ENCODE results near the gene APH1A.
"Not testable (repeated sequence)": the region's sequence is repeated elsewhere in the genome, so short reads cannot be mapped to it uniquely, and the experiment has no call there.

APH1A gene

DNA sequence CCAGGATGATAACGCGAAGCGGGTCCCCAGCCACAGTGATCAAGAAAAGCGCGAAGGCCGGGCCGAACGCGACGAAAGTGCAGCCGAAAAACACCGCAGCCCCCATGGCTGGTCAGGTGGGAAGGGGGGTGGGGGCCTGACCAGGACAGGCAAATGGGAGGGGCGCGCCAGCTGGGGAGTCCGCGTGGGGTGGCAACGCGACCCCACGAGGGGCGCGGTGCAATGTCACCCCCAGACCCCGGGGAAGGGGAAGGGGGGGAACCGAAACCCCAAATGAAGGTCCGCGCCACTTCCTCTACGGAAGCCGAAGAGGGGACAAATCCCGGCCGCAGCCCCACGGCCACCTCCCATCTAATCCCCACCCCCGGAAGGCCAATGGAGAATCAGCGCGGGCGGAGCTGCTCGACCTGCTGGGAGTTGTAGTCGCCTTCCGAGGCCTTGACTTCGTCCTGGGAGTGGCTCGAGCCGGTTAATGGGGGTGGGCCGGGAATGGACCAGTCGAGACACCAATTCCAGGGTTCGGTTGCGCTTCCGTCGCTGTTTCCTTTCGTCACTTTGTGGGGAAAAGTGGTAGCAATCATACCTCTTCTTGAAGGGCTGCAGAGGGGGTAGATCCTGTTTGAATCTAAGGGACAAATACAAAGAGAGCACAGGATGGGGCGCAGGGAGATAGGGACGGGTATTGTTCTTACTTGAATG is at the start of gene APH1A:
APH1A (minus strand) TSS at position 312 of the 699 bp plus-strand sequence; CDS start at position 106, 206 bp downstream.
- TF ChIP-seq, protein P1, sequence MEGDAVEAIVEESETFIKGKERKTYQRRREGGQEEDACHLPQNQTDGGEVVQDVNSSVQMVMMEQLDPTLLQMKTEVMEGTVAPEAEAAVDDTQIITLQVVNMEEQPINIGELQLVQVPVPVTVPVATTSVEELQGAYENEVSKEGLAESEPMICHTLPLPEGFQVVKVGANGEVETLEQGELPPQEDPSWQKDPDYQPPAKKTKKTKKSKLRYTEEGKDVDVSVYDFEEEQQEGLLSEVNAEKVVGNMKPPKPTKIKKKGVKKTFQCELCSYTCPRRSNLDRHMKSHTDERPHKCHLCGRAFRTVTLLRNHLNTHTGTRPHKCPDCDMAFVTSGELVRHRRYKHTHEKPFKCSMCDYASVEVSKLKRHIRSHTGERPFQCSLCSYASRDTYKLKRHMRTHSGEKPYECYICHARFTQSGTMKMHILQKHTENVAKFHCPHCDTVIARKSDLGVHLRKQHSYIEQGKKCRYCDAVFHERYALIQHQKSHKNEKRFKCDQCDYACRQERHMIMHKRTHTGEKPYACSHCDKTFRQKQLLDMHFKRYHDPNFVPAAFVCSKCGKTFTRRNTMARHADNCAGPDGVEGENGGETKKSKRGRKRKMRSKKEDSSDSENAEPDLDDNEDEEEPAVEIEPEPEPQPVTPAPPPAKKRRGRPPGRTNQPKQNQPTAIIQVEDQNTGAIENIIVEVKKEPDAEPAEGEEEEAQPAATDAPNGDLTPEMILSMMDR (IDR thresholded peaks at IDR 0.05; ENCODE audit: insufficient read depth, low read depth, low read length, missing control alignments), result no peak
- peak; percentile 98 for DNase-seq (ENCODE audit: low read depth)

DNA sequence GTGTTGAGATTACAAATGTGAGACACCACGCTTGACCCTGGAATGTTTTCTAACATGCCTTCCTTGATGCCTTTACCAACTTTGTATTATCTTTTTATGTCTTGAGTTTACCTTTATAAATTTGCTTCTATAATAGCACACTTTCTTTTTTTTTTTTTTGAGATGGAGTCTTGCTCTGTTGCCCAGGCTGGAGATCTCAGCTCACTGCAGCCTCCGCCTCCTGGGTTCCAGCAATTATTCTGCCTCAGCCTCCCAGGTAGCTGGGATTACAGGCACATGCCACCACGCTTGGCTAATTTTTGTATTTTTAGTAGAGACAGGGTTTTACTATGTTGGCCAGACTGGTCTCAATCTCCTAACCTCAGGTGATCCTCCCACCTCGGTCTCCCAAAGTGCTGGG is 45.9 kb upstream of the APH1A start:
- H3K4me3 ChIP-seq (ENCODE audit: low read depth, low read length); DNase-seq (ENCODE audit: low read depth): not testable (repeated sequence)

More for the DNA sequence above, at the start of gene APH1A:
- H3K4me3 ChIP-seq (ENCODE audit: low read depth, low read length), result peak within 1 kb of the TSS; percentile 95

DNA sequence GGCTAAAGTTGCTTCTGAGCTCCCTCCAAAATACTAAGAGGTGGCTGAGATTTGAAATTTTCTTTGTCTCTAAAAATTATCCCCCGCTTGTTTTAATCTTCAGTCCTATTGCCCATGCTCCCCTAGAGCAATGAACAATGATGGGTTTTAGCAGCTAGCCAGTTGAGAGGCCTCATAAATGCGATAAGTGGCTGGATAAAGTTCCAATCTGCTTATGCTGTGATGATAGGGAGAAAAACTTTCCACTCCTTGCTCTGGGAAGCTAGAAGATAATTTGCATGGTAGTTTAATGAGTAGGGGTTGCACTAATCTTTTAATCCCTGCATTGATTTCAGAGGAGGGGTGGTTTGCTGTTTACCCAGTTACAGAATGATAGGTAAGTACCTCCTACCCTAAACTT is 42.9 kb upstream of the APH1A start:
- no peak for DNase-seq (ENCODE audit: low read depth)
- H3K4me3 ChIP-seq (ENCODE audit: low read depth, low read length), result no peak overlapping the region
- TF ChIP-seq, protein P1 (IDR thresholded peaks at IDR 0.05; ENCODE audit: insufficient read depth, low read depth, low read length, missing control alignments), result no peak

DNA sequence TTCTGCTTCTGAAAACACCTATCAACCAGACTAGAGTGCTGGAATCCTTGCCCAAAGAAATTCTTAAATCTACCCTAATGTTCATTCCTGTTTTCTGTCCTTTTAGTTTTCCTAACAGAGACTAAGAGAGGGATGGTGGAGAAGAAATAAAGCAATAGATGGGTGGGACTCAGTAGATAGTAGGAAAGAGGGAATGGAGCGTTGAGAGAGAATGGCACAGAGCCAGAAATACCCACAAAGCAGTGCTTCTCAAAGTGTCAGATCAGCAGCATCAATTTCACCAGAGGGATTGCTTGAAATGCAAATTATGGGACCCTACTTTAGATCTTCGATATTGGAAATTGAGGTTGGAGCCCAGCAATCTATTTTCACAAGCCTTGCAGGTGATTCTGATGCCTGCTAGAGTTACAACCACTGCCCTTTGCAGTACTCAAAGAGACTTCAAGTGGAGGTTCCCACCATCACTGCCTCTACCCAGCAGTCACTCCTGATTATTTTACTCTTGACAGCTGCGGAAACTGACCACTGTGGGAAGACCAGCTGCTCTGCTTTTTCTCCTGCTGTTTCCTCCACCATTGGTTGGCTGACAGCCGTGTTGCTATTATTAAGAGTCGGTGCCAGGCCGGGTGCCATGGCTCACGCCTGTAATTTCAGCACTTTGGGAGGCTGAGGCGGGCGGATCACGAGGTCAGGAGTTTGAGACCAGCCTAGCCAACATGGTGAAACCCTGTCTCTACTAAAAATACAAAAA is 41.1 kb upstream of the APH1A start:
- no peak for DNase-seq (ENCODE audit: low read depth)
- H3K4me3 ChIP-seq (ENCODE audit: low read depth, low read length), result no peak overlapping the region
- TF ChIP-seq, protein P1 (IDR thresholded peaks at IDR 0.05; ENCODE audit: insufficient read depth, low read depth, low read length, missing control alignments), result no peak

DNA sequence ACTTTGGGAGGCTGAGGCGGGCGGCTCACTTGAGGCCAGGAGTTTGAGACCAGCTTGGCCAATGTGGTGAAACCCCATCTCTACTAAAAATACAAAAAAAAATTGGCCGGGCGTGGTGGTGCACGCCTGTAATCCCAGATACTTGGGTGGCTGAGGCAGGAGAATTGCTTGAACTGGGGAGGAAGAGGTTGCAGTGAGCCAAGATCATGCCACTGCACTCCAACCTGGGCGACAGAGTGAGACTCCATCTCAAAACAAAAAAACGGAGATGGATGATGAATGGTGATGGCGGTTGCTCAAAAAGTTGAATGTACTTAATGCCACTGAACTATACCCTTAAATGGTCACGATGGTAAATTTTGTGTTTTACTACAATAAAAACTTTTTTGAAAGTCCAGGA is 39.8 kb upstream of the APH1A start:
- H3K4me3 ChIP-seq (ENCODE audit: low read depth, low read length); DNase-seq (ENCODE audit: low read depth): not testable (repeated sequence)

DNA sequence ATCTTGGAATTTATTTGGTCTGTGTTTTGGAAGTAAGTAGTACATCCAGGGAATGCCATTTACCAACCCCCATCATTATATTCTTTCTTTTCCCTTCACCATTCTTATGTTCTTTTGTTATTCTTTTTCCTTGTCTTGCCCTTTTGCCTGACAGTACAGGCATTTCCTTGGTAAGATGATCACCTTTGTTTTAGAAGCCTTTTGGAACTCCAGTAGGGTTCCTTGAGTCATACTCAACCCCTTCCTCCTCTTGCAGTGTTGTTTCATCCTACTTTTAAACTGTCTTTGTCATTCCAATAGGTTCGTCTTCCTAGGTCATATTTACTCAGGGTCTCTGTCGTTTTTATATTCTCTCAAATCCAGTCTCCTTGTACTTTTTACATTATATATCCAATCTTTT is 34.1 kb upstream of the APH1A start:
- TF ChIP-seq, protein P1 (IDR thresholded peaks at IDR 0.05; ENCODE audit: insufficient read depth, low read depth, low read length, missing control alignments), result no peak
- no peak for DNase-seq (ENCODE audit: low read depth)
- no peak overlapping the region for H3K4me3 ChIP-seq (ENCODE audit: low read depth, low read length)

DNA sequence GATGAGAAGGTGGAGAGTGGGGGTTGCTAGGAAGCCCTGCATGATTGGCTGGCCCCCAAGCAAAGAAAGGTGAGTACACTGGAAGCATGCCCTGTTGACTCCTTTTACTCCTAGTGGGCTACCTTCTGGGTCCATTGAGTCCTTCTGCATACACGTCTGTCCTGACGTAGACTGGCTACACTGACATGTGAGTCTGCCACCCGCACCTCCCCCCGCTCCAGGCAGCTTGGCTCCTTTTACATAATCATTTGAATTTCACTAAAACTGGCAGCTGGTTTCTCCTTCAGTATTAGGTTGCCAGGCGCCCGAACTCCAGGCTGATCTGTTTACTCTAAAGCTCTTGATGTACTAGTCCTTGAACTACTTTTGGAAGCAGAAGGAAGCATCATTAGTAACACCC is 33.5 kb upstream of the APH1A start:
- H3K4me3 ChIP-seq (ENCODE audit: low read depth, low read length), result no peak overlapping the region
- no peak for DNase-seq (ENCODE audit: low read depth)
- TF ChIP-seq, protein P1 (IDR thresholded peaks at IDR 0.05; ENCODE audit: insufficient read depth, low read depth, low read length, missing control alignments), result no peak

DNA sequence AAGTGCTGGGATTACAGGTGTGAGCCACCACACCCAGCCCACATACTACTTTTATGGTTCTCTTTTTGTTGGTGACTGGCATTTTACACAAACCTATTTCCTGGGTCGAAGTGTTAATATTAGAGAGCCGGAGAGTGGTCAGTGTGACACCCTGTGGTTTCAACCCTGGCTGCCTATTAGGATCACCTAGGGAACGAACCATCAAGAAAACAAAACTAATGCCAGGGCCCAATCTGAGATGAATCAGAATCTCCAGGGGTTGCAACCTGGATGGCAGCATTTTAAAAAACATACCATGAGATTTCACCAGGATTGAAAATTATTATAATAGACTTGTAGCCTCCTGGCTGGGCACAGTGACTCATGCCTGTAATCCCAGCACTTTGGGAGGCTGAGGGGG is 30.9 kb upstream of the APH1A start:
- DNase-seq (ENCODE audit: low read depth), result no peak
- H3K4me3 ChIP-seq (ENCODE audit: low read depth, low read length), result no peak overlapping the region
- TF ChIP-seq, protein P1 (IDR thresholded peaks at IDR 0.05; ENCODE audit: insufficient read depth, low read depth, low read length, missing control alignments), result no peak
